ENCODE data around the gene NCAN.
"Not testable (repeated sequence)": the region's sequence is repeated elsewhere in the genome, so short reads cannot be mapped to it uniquely, and the experiment has no call there.

The NCAN gene

DNA sequence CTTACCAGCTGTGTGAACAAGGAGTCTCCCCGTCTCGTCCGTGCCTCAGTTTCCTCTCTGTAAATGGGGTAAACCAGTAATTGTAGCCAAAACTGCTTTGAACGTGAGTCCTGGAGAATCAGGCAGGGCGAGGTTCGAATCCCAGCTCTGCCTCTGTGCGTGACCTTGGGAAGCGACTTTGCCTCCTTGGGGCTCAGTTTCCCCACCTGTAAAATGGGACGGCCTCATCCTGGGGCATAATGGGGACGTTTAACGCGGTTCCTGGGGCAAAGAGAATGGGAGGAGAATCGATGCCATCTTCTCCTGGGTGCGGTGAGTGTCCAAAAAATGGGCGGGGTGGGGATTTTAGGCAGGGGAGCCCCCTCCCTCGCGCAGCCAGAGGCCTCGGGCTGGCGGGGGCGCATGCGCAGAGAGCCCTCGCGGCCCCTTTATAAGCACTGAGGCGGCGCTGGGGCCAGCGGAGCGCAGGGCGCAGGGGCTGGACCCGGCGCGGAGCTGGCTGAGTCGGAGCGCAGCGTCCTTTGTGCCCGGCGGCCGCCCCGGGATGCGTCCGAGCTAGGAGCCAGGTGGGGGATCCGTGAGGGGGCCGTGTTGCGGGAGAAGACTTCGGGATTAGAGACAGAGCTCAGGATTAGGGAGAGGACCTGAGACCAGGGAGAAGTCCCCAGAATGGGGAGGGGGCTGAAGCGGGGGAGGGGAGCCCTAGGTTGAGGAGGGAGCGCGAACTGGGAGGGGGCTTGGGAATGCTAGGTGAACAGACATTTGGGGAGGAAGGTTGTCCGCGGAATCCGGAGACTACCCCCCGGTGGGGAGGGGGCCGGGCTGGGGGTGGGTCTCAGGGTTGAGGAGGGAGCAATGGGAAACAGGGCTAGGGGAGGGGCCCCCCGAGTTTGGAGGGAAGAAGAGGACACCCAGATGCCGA, at the start of gene NCAN:
Gene NCAN, plus strand, starts transcription at position 460 of the 922 bp plus-strand sequence. CDS start 4,996 bp downstream, outside the sequence.
- peak; percentile 8 for DNase-seq

DNA sequence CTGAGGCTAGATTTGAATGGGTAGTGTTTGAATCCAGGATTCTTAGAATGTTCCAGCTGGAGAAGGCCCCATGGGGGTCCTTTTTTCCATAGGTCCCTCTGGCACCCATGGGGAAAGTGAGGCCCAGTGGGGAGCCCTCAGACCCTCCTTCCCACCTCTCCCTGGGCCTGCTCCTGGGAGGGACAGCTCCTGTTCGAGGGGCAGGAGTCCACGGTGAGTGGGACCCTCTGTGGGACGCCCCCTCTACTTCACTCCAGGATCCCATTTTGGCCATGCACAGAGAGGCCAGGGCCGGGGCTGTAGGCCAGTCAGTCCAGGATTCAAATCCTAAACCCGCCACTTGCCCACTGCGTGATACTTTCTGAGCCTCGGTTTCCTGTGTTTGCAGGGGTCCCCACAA, 49.3 kb upstream of the NCAN start:
- DNase-seq = no peak

DNA sequence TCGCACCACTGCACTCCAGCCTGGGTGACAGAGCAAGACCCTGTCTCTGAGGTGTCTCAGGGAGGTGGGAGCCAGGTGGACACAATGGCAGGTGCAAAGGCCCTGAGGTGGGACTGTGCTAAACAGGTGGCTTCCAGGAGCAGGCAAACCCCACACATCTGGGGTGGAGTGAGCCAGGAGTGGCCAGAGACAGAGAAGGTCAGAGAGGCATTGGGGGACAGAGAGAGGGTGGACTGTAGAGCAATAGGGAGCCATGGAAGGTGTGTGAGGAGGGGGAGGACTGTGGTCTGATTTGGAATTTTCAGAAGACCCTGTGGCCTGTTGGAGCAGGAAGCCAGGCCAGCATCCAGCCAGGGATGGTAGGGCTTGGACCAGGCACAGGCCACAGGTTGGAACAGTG, 46.4 kb upstream of the NCAN start:
- DNase-seq = no peak

- DNase-seq = no peak
Measured at GRCh38 chr19:19167612-19168011, 44.1 kb upstream of the NCAN start.

- no peak for DNase-seq
Measured at GRCh38 chr19:19169236-19170052, 42.3 kb upstream of the NCAN start.

DNA sequence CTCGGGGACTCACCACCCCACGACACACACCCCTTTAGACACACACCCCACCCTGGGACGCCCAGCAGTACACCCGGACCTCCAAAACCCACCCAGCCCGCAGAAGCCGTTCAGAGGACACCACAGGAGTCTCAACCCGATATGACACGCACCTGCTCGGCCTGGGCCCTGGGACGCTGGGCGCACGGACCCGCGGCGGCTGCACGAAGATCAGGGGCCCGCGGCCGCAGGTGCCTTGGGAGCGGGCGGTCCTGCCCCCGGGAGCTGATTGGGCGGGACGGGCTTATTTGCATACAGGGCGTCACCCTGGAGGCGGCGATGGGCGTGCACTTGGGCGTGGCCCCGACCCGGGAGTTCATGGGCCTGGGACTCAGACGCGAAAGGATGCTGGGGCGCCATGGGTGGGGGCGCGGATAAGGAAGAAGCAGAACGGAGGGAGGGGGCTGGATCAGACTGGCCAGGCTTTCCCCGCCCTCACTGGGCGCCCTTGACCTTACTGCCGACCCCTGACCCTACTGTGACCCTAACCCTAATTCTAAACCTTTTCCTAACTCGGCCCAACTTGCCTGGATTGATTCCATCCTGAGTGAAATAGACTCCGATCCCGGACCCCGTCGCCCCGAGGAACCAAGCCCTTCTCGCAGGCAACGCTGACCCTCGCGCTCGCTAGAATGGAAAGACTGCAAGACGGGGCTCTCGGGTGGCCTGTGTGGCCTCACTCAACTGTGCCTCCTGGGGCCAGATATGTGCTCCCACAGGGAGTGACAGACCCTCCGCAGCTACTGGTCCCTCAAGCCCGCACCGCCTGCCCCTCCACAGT, 41.5 kb upstream of the NCAN start, which contains the start of gene MEF2B:
Gene MEF2B, minus strand, starts transcription at position 211 of the 820 bp plus-strand sequence. CDS start 19,528 bp downstream, outside the sequence.
- peak; percentile 59 for DNase-seq

GRCh38 chr19:19170873-19171672, 40.7 kb upstream of the NCAN start:
- DNase-seq = no peak

GRCh38 chr19:19171821-19172532, 39.8 kb upstream of the NCAN start:
- DNase-seq = no peak

DNA sequence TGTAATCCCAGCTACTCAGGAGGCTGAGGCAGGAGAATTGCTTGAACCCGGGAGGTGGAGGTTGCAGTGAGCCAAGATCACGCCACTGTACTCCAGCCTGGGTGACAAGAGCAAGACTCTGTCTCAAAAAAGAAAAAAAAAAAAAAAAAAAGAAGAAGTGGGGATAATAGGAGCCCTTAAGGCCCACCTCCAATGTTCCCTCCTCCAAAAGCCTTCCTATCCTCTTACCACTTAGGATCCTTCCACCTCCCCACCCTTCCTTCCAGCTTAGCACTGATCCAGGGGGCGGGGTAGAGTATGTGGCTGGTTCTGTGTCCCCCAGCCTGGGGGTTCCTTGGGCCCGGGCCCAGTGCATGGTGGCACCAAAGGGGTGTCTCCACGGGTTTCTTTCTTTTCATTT, 38.5 kb upstream of the NCAN start:
- DNase-seq = not testable (repeated sequence)

GRCh38 chr19:19176950-19177349, 34.8 kb upstream of the NCAN start:
- DNase-seq = no peak

- no peak for DNase-seq
Measured at GRCh38 chr19:19179548-19180441, 32.0 kb upstream of the NCAN start.

DNA sequence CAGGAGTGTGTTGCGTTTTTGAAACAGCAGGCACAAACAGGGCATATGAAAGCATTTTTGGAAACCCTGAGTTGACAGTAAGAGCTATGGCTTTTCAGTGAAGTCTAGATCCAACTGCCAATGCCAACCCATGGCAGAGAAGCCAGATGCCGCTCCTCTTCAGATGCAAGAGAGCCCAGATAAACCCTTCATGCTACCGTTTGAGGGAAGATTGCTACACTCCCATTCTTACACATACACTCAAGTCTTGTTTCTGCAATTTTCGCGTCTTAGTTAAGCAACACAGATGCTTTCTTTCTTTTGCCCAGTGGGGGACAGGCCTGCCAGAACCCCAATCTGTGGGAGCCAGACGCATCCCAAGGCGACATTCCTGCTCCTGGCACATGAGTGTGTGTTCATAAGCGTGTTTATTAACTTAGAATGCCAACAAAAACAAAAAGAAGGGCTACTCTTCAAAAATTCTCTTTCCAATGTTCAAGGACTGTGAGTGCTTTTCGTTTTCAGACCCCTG, 30.2 kb upstream of the NCAN start:
- DNase-seq = no peak

DNA sequence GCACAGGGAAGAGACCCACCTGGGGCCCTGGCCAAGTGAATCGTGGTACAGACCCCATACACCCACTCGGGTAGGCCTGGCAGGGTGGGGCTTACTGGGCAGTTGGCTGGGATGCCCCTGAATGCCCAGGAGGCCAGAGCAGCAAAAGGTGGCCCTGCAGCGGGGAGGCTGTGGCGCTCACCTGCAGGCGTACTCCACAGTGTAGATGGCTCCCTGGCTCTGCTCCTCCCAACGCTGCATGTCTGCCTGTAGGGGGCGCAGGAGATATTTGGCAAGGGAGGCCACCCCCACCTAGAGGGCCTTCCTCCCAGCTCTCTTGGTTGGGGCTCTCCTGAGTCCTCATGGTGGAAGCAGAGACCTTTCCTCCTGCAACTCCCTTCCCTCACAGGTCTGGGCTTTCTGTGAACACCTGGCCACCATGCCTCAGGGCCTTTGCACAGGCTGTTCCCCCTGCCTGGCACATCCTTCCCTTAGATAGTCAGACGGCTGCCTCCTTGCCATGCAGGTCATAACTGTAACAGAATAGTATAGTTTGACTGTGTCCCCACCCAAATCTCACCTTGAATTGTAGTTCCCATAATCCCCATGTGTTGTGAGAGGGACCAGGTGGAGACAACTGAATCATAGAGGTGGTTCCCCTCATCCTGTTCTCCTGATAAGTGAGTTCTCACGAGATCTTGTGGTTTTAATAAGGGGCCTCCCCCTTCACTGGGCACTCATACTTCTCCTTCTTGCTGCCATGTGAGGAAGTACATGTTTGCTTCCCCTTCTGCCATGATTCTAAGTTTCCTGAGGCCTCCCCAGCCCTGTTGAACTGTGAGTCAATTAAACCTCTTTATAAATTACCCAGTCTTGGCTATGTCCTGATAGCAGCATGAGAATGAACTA, 25.7 kb upstream of the NCAN start:
- peak; percentile 60 for DNase-seq

DNA sequence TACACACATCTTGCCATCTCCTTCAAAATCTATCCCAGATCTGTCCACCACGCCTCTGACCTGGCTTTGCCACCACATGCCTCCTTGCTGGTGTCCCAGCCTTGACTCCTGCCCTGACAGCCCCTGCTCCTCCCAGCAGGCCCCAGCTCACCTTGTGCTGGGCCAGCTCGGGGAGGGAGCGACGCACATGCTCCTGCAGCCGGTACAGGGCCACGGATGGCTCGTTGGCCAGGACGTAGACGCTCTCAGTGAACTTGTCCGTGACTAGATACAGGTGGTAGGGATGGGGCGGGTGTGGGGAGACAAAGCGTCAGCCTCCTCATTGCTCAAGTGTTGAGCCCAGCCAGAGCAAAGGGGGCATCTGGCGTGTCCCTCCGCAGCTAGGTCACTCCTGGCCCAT, 25.0 kb upstream of the NCAN start:
- no peak for DNase-seq

DNA sequence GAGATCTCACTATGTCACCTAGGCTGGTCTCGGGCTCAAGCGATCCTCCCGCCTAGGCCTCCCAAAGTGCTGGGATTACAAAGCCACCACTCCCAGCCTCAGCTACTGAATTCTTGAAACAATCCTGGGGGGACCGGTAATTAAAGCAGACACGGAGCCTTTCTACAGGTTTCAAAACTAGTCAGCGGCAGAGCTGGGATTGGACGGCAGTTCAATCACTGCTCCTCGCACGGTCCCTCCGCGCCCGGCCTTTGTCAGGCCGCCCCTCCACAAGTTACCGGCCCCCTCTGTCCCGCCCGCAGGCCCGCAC, 20.0 kb upstream of the NCAN start:
- no peak for DNase-seq

GRCh38 chr19:19192078-19192882, 19.5 kb upstream of the NCAN start, which contains the start of the genes BORCS8 and RFXANK:
BORCS8 (minus strand) TSS chr19:19192152; CDS start chr19:19192117, 35 bp downstream.
RFXANK (plus strand) TSS chr19:19192258; CDS start chr19:19193947, 1,689 bp downstream.
- peak; percentile 99 for DNase-seq

DNA sequence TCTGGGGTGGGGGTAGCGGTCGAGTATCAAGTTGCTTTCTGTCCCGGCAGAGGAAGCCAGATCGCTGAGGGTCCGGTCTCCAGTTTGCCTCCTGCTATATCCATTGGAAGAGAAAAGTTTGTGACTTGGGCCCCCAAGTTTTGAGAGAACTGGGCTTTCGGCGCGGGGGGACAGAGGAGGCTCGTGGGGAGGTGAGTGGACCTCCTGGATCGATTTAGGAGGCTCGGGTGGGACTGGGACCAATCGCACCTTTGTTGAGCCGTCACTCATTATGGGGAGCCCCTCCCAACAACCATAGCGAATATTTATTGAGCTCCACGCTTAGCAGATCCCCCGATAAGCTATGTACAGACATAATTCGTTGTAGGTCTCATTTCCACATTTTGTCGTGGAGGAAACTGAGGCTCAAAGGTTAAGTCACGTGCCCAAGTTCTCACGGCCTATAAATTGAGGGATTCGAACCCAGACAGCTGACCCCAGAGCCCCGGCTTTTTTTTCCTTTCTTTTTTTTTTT, 18.8 kb upstream of the NCAN start:
- no peak for DNase-seq

- no peak for DNase-seq
Measured at GRCh38 chr19:19193926-19194325, 17.8 kb upstream of the NCAN start.
